NCI-H1092 treated with DMSO at 0.1 percent for 48 hours (cell line): ENCODE data around the gene PRAME.
"Not testable (repeated sequence)": the region's sequence is repeated elsewhere in the genome, so short reads cannot be mapped to it uniquely, and the experiment has no call there.

ENCODE experiments used
- DNase-seq: peaks from one replicate; lab custom pipeline; 2025; lab: John Stamatoyannopoulos, UW

Gene PRAME

DNA sequence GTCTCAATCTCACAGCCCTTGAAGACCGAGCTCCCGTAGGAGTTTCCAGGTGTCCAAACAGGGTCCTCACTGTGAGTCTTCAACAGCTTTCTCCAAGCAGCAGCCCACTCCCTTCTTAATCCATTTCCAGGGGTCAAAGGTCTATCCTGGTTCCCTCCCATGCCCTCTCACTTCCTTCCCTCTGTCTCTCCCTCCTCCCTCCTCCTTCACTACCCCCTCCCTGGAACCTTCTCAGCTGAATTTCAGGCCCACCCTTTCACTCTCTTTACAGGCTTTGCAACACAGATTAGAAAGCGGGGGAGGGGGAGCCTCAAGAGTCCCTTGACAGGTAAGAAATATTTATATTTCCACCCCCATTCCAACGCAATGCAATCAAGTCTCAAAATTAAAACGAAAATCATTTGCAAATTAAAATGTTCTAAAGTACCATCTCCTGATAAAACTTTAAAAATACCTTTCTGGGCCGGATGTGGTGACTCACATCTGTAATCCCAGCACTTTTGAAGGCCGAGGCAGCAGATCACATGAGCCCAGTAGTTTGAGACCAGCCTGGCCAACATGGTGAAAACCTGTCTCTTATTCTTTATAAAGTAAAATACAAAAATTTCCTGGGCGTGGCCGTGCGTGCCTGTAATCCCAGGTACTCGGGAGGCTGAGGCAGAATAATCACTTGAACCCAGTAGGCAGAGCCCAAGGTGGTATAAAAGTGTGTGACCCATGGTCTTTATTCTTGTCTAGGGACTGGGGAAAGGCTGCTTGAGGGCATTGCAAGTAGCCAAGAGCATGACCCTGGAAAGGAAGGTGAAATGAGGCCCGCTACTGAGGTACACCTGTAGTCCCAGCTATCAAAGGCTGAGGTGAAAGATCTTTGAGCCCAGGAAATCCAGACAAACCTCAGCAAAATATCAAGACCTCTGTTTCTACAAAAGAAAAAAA is 38.1 kb downstream of the PRAME start:
- no peak for DNase-seq

- DNase-seq: no peak
Observed at GRCh38 chr22:22520020-22520656, 38.9 kb downstream of the PRAME start, which contains the start of gene ZNF280A. TSS of gene ZNF280A (minus strand) at chr22:22520270. CDS start at chr22:22515630, 4,640 bp downstream.

DNA sequence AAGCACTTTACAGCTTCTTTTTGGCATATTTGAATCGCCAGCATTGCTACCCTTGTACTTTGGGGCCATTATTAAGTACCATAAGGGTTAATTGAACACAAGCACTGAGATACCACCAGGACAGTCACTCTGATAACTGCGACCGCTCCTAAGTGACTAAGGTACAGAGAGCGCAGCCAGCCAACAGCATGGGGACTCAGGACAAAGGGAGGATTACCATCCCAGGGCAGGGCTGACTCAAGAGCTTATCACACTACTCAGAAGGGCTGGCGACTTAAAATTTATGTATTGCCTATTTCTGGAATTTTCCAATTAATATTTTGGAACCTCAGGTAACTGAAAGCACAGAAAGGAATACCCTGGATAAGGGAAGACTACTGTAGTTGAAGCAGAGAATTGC is 39.5 kb downstream of the PRAME start:
- no peak for DNase-seq

DNA sequence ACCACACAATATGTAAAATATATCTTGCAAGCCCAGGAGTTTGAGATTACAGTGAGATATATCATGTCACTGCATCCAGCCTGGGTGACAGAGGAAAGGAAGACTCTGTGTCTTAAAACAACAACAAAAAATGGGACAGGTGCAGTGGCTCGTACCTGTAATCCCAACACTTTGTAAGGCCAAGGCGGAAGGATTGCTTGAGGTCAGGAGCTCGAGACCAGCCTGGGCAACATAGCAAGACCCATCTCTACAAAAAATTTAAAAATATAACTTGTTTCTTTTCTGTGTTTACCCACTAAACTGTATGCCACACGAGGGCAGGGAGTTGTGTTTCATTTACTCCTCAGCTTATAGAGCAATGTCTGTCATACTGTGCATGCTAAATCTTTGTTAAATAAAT is 42.1 kb downstream of the PRAME start:
- no peak for DNase-seq

- no peak for DNase-seq
Observed at GRCh38 chr22:22515890-22516289, 43.2 kb downstream of the PRAME start.

- peak; percentile 44 for DNase-seq
Observed at GRCh38 chr22:22514431-22514830, 44.6 kb downstream of the PRAME start.

DNA sequence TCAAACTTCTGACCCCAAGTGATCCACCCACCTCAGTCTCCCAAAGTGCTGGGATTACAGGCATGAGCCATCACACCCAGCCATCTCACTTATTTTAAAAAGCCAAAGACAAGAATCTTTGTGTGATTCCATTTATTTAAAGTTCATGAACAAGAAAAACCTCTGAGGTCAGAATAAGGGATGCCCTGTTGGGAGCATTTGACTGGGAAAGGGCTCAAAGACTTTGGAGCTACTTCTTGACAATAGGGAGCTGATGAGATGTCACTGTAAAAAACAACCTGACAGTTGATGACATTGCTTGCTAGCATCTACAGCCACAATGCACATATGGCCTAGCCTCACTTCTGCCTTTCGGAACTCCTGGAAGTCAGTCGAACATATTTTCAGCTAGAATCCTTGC is 45.4 kb downstream of the PRAME start:
- no peak for DNase-seq

DNA sequence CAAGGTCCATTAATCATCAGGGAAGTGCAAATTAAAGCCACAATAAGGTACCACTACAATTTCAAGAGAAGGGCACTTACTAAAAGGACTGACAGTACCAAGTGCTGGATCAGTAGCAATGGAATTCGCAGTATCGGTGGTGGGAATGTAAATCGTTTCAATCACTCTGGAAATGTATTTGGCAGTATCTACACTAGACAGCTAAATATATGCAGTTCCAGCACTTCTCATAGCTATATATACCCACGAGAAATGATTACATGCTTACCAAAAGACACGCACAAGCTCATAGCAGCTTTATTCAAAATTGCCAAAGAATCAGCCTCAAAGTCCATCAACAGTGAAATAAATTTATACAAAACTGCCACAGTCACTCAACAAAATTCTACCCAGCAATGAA is 46.1 kb downstream of the PRAME start:
- no peak for DNase-seq

DNA sequence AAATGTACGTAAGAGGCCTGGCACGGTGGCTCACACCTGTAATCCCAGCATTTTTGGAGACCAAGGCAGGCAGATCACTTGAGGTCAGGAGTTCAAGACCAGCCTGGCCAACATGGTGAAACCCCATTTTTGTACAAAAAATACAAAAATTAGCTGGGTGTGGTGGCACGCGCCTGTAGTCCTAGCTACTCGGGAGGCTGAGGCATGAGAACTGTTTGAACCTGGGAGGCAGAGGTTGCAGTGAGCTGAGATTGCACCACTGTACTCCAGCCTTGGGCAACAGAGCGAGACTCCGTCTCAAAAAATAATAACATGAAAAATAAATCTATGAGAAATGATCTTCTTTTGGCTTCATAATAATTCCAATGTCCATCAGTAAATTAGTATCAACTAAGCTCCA is 48.2 kb downstream of the PRAME start:
- DNase-seq: not testable (repeated sequence)

- DNase-seq: not testable (repeated sequence)
Observed at GRCh38 chr22:22509912-22510311, 49.2 kb downstream of the PRAME start.

DNA sequence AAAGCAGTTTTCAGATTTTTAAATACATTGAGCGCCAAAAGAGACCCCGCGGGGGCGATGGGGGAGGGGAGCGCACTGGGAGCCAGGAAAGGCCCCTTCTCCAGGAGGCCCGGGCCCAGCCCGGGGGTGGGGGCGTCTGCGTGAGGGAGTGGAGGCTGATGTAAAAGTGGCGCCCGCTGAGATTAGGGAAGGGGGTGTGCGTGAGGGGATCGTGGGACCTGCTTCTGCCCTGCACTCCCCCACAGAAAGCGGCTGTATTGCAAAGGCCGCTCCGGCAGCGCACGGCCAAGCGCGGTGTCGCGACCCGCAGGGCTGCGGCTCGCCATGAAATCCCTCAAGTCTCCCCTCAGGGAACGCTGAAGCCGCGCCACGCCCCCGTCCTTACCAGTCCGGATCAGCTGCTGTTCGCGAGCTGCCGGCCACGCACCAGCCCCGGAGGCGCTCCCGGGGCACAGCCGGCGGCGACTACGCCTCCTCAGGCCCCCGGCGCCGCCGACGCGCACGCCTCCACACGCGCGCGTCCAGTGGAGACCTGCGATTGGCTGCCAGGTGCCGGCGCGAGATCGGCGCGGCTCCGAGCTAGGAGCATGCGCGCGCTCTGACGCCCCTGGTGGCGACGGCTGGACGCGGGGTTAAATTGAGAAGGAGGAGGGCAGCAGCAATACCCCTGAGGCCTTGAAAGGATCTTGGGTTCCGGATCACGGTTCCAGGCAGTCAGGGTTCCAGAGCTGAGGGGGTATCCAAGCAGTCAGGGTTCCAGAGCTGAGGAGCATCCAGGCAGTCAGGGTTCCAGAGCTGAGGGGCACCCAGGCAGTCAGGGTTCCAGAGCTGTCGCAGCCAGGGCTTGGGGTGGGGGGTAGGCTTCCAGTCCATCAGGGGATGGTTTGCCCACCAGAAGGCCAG is 50.5 kb downstream of the PRAME start, which contains the start of gene ZNF280B:
ZNF280B (minus strand) TSS at position 469 of the 903 bp plus-strand sequence. CDS start 19,344 bp downstream, outside the sequence.
- DNase-seq: peak; percentile 70

DNA sequence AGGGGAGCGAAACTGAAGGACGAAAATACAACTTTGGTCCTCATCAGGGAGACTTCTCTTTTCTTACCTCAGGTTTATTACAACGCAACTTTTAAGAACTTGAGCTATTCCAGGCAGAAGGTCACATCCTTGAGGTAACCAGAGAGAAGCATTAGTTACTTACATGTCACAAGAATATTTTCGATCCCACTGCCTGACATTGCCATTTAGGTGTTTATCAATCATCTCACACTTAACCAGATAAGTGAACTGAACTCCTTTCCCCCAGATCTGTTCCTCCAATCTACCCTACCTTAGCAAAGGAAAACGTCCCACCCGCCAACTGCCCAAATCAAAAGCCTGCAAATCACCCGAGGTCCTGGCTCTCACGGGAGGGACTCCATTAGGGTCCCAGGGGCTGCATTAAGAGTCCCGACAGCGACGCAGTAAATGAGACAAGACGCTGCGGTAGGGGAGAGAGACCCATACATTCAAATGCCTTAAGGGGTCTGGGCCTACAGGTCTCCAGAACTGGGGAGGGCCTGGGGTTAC is 51.3 kb downstream of the PRAME start:
- no peak for DNase-seq

GRCh38 chr22:22506736-22507135 is 52.3 kb downstream of the PRAME start:
- no peak for DNase-seq

DNA sequence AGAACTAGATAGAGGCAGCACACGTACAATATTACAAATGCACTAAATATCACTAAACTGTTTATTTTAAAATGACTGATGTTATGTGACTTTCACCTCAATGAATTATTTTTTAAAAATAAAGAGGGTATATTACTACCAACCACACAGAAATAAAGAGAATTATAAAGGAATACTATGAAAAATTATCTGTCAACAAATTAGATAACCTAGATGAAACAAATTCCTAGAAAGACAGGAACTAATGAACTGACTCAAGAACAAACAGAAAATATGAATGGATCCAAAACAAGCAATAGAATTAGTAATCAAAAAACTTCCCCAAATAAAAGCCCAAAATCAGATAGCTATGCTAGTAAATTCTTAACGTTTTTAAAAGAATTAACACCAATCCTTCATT is 60.8 kb downstream of the PRAME start:
- no peak for DNase-seq
